MG63 (cell line): ENCODE results near the gene GUSB. TPM values are rescaled to one million over a fixed set of nuclear protein-coding genes. Genes with fewer than 3 reads are reported as not detected.
A peak's percentile ranks its signal among the peaks of the same experiment; 100 is the strongest.
"Not testable (repeated sequence)": the region's sequence is repeated elsewhere in the genome, so short reads cannot be mapped to it uniquely, and the experiment has no call there.

Experiments used
- DNase-seq: peaks from one replicate; pipeline ENCODE4 v3.0.0-alpha.2; 2020
- H3K27me3 ChIP-seq: fragments of 250-450 bp; sonication (Bioruptor Pico); 2 replicates; pipeline ENCODE4 v1.5.1; 2020; ENCODE audit warnings: mild to moderate bottlenecking, moderate library complexity
- H3K36me3 ChIP-seq: fragments of 250-450 bp; sonication (Bioruptor Pico); 2 replicates; pipeline ENCODE4 v1.5.1; 2020; ENCODE audit warnings: mild to moderate bottlenecking, moderate library complexity
- H3K4me3 ChIP-seq: fragments of 250-450 bp; sonication (Bioruptor Pico); 2 replicates; pipeline ENCODE4 v1.5.1; 2020; ENCODE audit warnings: mild to moderate bottlenecking, moderate library complexity
- H3K9me3 ChIP-seq: fragments of 250-450 bp; sonication (Bioruptor Pico); 2 replicates; pipeline ENCODE4 v1.5.1; 2020; ENCODE audit warnings: mild to moderate bottlenecking, moderate library complexity
- total RNA-seq: library from RNA; depleted of rRNA; stranded (reverse); fragments of >200 nt; shearing (Covaris generic); gene quantifications from 2 replicates; pipeline ENCODE4 v1.2.3, GENCODE V29; 2014; ENCODE audit warnings: low replicate concordance; rRNA removed

Gene GUSB
- 27.0 and 29.2 TPM in 2 replicates for total RNA-seq

DNA sequence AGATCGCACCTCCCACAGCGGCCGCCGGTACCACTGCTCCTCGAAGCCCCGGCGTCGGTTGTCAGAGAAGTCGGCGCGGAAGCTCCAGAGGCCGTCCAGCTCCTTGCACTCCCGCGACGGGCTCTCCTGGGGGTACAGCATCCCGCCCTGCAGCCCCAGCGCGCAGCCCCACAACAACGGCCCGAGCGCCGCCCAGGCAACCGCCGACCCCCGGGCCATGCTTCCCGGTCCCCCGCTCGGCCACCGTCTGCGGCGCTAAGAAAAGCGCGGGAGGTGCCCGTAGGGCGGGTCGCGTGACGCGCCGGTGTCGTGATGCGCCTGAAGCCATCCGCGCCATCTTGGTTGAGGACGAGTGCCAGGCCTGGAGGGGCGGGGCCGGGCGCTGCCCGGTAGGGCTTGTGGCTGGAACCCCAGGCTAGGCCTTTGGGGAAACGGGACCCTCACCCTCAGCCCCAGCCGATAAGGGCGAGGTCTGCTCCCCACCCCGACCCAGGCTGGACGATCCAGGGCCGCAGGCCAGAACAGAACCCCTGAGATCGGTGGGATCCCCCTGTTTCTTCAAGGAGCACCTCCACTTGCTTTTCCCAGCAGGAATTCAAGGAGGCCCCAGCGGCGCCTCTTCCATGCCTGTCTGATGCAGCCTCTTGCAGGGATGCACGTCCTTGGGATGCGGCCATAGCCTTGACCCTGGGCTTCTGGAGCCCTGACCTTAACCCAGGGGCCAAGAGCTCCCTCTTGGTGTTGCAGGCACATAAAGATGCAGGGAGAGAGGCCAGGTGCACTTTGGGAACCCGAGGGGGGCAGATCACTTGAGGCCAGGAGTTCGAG lies at the start of gene GUSB:
Gene GUSB, minus strand, starts transcription at position 249 of the 828 bp plus-strand sequence. Its CDS starts 30 bp downstream, at position 219.
- Histone ChIP-seq H3K9me3 (no peaks in the 10 kb centered on the region), H3K4me3 (peak within 1 kb of the TSS; percentile 74), H3K36me3 (no peaks in the 10 kb centered on the region), H3K27me3 (no peaks in the 10 kb centered on the region)
- peak; percentile 85 for DNase-seq

DNA sequence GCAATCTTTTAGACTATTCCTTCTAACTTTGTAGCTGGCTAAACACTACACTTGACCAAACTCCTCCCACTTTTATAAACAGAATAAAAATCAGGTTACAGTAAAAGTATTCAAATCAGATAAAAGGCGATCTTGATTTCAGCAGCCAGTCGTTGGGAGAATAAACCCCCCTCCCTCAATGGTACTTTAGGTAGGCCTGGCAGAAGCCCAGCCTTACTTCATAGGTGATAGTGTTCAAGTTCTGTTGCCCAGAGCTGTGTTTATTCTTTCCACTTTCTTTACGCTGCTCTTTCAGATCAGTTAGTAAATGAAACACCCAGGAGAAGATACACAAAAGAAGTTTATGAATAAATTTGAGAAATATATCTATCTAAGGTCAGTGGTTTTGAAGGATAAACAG lies 46.3 kb upstream of the GUSB start:
- not testable (repeated sequence) for H3K36me3 ChIP-seq, H3K4me3 ChIP-seq, DNase-seq, H3K27me3 ChIP-seq, H3K9me3 ChIP-seq

DNA sequence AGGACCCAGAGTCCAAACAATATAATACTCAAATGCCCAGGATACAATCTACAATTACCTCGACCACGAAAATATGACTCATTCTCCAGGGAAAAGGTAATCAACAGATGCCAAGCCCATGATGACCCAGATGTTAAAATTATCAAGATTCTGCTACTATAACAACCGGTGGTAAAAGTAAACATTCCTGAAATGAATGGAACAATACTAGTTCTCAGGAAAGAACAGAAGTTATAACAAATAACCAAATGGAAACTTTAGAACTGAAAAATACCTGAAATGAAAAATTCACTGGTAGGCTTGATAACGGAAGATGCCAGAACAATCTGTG lies 34.1 kb upstream of the GUSB start:
- Histone ChIP-seq H3K9me3 (no peaks in the 10 kb centered on the region), H3K36me3 (no peaks in the 10 kb centered on the region), H3K4me3 (no peak overlapping the region), H3K27me3 (no peaks in the 10 kb centered on the region)
- DNase-seq = no peak

DNA sequence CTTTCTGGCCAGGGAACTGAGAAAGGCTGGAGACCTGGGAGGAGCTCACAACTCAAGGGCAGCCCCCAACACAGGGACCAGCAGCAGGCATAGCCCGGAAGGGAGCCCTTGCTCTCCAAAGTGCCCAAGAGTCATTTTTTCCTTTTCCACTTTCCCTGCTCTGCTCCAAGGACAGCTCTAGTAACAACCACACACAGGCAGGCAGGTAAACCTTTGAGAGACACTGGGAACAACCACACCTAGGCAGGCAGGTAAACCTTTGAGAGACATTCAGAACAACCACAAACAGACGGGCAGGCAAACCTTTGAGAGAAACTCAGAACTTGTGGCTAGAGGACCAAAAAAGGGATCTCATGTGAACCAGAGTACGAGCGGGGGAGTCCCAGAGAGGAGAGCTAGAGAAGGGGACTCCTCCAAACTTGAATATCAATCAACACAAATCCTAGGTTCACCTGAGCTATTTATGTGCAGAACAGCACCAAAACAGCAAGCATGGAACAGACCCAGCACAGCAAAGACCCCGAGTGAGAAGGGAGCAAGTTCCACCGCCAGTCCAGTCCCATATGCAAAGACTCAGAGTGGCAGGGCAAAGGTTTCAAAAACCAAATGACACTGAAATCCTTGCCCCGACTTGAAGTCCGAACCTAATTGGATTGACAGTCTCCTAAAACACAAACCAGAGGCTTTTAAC lies 33.6 kb upstream of the GUSB start:
- no peaks in the 10 kb centered on the region for H3K36me3 ChIP-seq
- DNase-seq = no peak
- no peaks in the 10 kb centered on the region for H3K27me3 ChIP-seq
- H3K4me3 ChIP-seq = no peak overlapping the region
- H3K9me3 ChIP-seq = no peaks in the 10 kb centered on the region

DNA sequence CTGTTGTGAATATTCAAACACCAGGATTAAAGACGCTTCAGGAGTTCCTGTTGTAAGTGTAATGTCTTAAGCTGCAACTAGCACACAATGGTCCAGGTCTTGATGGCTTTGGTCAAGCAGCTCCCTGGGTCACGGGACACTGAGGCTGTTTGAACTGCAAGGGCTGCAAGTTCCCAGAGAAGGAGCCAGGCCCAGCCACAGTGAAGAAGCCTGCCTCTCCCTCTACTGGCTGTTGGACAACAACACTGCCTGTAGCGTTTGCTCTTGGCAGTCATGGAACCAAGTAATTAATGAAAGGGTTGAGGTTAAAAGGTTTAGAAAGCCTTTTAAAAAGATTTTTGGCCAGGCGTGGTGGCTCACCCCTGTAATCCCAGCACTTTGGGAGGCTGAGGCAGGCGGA lies 31.9 kb upstream of the GUSB start:
- Histone ChIP-seq H3K36me3 (no peaks in the 10 kb centered on the region), H3K27me3 (no peaks in the 10 kb centered on the region), H3K9me3 (no peaks in the 10 kb centered on the region), H3K4me3 (no peak overlapping the region)
- peak; percentile 27 for DNase-seq

DNA sequence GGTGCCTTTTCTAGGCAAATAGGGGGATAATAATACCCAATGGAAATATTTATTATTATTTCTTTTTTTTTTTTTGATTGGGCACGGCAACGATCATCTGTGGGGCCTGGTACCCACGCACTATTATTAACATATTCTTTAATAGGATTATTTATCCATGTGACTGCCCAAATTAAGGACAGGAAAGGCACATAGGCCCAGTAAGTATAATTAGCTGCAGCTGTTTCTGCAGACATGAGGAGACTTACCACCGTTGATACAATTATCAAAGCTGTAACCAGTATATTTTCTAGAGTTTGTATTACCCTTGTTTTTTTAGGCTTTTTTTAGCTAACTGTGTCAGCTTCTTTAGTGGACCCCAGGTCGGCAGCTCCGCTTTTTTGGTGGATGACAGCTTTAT lies 25.2 kb upstream of the GUSB start:
- H3K9me3 ChIP-seq = no peaks in the 10 kb centered on the region
- no peak for DNase-seq
- H3K27me3 ChIP-seq = no peaks in the 10 kb centered on the region

DNA sequence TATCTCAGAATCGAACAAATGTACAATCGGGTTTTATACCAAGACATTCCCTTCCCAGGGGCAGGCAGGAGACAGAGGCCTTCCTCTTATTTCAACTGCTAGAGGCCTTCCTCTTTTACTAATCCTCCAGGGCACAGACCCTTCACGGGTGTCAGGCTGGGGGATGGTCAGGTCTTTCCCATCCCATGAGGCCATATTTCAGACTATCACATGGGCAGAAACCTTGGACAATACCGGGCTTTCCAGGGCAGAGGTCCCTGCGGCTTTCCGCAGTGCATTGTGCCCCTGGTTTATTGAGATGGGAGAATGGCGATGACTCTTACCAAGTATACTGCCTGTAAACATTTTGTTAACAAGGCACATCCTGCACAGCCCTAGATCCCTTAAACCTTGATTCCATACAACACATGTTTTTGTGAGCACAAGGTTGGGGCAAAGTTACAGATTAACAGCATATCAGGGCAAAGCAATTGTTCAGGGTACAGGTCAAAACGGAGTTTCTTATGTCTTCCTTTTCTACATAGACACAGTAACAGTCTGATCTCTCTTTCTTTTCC lies 23.2 kb upstream of the GUSB start:
- not testable (repeated sequence) for H3K27me3 ChIP-seq, DNase-seq, H3K36me3 ChIP-seq, H3K9me3 ChIP-seq, H3K4me3 ChIP-seq

More for the DNA sequence above, 25.2 kb upstream of the GUSB start:
- H3K36me3 ChIP-seq = no peaks in the 10 kb centered on the region
- no peak overlapping the region for H3K4me3 ChIP-seq

DNA sequence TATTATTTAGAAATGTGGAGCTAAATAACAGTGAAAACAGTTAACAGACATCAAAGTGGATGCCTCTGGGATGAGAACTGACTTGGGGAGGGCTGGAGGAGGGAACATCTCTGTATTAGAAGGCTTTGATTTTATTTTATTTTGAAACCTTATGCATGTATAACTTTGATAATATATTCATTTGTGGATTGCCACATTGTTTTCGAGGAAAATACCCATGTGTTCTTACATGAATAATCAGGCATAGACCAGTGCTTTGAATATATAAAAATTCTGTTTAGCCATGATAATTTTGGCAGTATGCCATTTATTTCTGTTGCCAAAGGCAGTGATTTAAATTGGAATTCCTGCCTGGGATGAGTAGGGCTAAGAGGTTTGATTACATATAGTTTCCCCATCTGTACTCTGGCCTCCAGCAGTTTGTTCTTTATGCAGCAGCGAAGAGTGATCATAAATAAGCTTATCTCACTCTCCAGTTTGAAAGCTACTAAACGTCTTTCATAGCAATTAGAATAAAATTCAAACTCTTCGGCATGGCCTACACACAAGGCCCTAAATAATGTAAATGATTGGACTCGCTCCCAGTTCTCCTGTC lies 18.9 kb upstream of the GUSB start:
- not testable (repeated sequence) for H3K36me3 ChIP-seq, H3K4me3 ChIP-seq, H3K9me3 ChIP-seq, H3K27me3 ChIP-seq, DNase-seq

DNA sequence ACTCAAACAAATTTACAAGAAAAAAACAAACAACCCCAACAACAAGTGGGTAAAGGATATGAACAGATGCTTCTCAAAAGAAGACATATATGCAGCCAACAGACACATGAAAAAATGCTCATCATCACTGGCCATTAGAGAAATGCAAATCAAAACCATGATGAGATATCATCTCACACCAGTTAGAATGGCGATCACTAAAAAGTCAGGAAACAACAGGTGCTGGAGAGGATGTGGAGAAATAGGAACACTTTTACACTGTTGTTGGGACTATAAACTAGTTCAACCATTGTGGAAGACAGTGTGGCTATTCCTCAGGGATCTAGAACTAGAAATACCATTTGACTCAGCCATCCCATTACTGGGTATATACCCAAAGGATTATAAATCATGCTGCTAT lies 13.0 kb upstream of the GUSB start:
- not testable (repeated sequence) for H3K4me3 ChIP-seq, H3K9me3 ChIP-seq, H3K27me3 ChIP-seq, H3K36me3 ChIP-seq, DNase-seq

DNA sequence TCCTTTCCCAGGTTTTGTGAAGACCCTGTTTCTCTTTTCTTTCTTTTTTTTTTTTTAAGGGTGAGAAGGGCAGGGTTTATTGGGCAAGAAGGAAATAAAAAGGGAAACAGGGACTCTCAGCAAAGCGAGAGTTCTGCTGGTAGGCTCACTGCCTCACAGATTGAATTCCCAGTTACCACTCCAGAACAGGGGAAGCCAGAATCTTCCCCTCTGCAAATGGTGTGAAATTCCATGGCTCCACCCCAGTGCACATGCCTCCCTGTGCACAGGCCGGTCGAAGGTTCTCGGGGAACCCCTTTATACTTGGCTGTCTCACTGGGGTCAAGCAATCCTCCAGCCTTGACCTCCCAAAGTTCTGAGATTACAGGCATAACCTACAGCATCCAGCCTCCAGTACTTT lies 10.5 kb upstream of the GUSB start:
- no peaks in the 10 kb centered on the region for H3K9me3 ChIP-seq
- H3K4me3 ChIP-seq = no peak overlapping the region
- no peak for DNase-seq
- H3K36me3 ChIP-seq = no peaks in the 10 kb centered on the region
- H3K27me3 ChIP-seq = no peaks in the 10 kb centered on the region

DNA sequence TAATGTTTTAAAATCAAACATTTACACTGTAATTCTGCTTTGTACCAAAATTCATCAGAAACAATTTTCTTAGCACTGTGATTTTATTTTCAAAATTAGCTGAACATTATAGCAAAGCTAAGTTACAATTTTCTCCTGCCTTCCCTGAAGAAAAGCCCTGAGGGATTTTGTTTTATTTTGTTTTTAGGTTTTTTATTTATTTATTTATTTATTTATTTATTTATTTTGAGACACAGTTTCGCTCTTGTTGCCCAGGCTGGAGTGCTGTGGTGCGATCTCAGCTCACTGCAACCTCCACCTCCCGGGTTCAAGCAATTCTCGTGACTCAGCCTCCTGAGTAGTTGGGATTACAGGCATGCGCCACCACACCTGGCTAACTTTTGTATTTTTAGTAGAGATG lies 9.8 kb upstream of the GUSB start:
- DNase-seq, H3K9me3 ChIP-seq, H3K27me3 ChIP-seq, H3K4me3 ChIP-seq, H3K36me3 ChIP-seq: not testable (repeated sequence)

DNA sequence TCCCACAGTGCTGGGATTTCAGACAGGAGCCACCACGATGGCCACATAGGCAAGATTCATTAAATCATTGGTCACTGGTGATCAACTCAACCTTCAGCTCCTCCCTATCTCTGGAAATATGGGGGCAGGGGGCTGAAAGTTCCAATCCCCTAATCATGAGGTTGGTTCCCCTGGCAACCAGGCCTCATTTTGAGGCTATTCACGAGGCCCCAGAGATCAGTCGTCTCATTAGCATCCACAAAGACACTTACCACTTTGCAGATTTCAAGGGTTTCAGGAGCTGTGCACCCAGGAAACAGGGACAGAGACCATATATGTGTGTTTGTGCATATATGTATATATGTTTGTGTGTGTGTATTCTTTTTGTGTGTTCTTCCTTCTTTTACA lies 7.7 kb upstream of the GUSB start:
- DNase-seq = no peak
- no peaks in the 10 kb centered on the region for H3K9me3 ChIP-seq

DNA sequence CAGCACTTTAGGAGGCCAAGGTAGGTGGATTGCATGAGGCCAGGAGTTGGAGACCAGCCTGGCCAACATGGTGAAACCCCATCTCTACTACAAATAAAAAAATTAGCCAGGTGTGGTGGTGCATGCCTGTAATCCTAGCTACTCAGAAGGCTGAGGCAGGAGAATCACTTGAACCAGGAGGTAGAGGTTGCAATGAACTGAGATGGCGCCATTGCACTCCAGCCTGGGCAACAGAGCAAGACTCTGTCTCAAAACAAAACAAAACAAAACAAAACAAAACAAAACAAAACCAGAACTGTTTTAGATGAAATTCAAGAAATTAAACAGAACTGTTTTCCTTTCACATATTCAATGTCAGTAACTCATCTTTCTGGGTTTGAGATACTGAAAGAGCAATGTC lies 6.5 kb upstream of the GUSB start:
- not testable (repeated sequence) for H3K9me3 ChIP-seq, DNase-seq, H3K4me3 ChIP-seq, H3K36me3 ChIP-seq, H3K27me3 ChIP-seq

More for the DNA sequence above, 7.7 kb upstream of the GUSB start:
- Histone ChIP-seq H3K36me3 (no peaks in the 10 kb centered on the region), H3K27me3 (no peaks in the 10 kb centered on the region), H3K4me3 (no peak overlapping the region)

DNA sequence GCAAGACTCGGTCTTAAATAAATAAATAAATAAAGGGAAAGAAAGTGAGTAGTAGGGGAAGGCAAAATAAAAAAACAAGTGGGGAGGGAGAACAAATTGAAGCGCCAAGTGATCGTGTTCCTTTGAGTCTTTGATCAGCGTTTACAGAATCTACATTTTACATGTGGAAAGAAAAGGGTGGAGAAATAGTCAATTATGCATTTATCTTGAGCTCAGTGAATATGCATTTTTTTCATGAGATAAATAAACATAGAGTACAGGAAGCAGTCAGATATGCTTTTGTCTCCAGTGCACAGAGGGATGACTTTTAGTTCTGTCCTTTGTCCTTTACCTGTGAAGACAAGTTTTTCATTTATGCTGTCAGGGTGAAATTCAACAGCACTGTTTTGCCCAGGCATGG lies 6.1 kb upstream of the GUSB start:
- Histone ChIP-seq H3K9me3 (no peaks in the 10 kb centered on the region), H3K36me3 (no peaks in the 10 kb centered on the region)
- no peak for DNase-seq

DNA sequence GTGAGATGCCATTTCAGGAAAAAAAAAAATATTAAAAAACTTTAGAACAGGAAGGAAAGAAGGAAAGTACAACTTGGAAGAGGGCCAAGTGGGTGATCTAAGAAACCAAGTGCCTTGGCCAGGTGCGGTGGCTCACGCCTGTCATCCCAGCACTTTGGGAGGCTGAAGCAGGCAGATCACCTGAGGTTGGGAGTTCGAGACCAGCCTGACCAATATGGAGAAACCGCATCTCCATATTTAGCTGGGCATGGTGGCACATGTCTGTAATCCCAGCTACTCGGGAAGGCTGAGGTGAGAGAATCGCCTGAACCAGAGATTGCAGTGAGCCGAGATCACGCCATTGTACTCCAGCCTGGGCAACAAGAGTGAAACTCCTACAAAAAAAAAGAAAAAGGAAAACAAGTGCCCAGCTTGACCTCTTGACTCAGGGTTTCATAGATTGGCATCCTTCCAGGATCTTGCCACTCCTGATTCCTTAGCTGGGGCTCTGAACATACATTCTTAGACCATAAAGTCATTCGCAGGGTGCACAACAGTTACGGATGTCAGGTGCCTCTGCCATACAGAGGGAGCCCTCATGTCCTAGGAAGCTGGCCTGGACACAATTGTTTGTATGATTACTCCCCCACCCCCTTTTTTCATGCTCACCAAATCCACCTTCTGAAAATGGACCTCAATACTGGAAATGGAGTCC lies 2.1 kb upstream of the GUSB start:
- DNase-seq = peak; percentile 7

More for the DNA sequence above, 6.1 kb upstream of the GUSB start:
- no peak overlapping the region for H3K4me3 ChIP-seq
- no peaks in the 10 kb centered on the region for H3K27me3 ChIP-seq

DNA sequence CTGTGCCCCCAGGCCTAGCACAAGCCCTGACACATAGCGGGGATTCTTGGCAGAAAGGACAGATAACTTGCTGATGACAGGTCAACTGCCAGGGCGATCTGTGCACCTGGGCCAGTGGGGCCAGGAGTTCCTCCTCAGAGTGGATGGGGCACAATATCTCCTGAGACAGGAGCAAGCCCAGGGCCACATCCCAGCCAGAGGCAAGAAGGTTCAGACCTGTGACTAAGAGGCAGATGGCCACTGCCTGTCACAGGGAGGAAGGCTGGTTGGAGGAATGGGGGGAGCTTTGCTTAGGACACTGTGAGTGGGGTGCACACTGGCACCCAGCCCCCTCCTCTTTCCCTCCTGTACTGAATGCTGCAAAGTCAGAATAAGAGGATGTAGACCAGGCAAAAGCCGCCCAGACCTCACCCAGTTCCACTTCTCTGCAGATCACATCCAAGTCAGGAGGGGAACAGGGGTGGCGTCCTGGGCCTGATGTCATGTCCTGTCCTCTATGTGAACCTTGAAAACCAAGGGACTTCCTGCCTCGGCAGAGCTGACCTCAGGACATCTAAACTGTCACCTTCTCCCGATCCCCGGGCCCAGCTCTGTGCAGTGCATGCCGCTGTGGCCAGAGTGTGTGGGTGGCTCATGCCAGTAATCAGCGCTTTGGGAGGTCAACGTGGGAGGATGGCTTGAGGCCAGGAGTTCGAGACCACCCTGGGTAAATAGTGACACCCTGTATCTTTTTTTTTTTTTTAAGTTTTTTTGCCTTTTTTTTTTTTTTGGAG lies 1.3 kb downstream of the GUSB start:
- Histone ChIP-seq H3K4me3 (peak overlapping the region; percentile 74), H3K9me3 (no peaks in the 10 kb centered on the region), H3K36me3 (no peaks in the 10 kb centered on the region), H3K27me3 (no peaks in the 10 kb centered on the region)
- peak; percentile 10 for DNase-seq

More for the DNA sequence above, 2.1 kb upstream of the GUSB start:
- no peaks in the 10 kb centered on the region for H3K27me3 ChIP-seq
- no peaks in the 10 kb centered on the region for H3K36me3 ChIP-seq
- no peaks in the 10 kb centered on the region for H3K9me3 ChIP-seq
- H3K4me3 ChIP-seq = no peak overlapping the region
